Measurements from ENCODE around the gene GOLGA8R. TPM values are rescaled to one million over a fixed set of nuclear protein-coding genes. Genes with fewer than 3 reads are reported as not detected.

The GOLGA8R gene, protein sequence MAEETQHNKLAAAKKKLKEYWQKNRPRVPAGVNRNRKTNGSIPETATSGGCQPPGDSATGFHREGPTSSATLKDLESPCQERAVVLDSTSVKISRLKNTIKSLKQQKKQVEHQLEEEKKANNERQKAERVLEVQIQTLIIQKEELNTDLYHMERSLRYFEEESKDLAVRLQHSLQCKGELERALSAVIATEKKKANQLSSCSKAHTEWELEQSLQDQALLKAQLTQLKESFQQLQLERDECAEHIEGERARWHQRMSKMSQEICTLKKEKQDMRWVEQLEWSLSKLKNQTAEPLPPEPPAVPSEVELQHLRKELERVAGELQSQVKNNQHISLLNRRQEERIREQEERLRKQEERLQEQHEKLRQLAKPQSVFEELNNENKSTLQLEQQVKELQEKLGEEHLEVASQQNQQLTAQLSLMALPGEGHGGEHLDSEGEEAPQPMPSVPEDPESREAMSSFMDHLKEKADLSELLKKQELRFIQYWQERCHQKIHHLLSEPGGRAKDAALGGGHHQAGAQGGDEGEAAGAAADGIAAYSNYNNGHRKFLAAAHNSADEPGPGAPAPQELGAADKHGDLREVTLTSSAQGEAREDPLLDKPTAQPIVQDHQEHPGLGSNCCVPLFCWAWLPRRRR
- 1.2 and 2.3 TPM in 2 replicates for total RNA-seq

DNA sequence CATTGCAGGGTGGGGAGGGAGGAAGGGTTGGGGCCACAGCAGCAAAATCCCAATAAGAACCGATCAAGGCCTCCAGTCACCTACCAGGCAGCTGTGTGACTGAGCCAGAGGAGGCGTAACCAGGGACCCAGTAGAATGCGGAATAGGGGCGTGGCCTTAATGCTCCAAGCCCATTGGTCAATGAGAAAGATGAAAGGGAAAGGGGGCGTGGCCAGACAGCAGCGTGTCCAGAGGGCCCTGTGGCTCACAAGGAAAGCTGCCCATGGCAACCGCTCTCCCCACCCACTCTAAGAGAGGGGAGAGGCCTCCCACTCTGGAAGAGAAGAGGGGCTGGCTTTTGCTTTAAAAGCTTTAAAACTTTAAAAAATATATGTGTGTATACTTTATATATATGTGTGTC, at the start of gene GOLGA8R:
Gene GOLGA8R (minus strand): TSS at position 101 of the 400 bp plus-strand sequence. CDS start 98 bp downstream, at position 3.

DNA sequence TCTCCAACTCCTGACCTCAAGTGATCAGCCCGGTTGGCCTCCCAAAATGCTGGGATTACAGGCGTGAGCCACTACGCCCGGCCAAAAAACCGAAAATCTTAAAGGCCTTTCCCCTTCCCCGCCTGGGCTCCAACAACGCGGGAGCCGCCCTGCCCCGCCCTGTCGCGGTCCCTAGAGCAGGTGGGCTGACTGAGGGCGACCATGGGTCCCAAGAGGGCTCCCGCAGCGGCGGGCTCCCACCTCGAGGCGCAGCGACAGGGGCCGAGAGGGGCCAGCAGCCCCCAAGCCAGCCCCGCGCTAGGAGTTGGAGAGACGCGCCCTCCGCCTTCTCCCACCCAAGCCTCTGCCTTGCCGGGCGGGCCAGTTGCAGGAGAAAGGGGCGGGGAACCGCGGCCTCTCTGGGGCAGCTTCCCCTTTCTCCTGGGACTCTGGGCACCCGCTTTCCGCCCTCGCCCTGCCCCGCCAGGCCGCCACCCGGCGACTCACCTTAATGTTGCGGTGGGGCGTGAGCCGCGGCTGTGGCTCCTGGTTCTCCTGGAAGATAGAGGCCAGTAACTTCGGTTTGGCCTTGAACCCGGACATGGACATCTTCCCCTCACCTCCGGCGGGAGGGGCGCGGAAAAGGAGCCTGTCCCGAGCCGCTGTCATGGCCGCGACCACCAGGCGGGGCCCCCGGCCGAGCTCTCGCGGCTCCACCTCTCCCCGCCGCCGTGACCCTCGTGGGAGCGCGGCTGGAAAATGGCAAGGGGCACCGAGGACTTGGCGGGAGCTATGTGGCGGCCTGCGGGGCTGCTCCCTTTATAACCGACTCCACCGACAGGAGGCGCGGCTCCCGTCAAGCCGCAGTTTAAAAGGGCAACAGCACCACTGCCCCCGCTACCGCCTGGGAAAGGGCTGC, 21.0 kb downstream of the GOLGA8R start, which contains the start of gene CHRFAM7A:
Gene CHRFAM7A (minus strand): TSS at position 775 of the 898 bp plus-strand sequence. CDS start 10,189 bp downstream, outside the sequence.

Other genes with a start within 250 kb of the GOLGA8R start
- gene CHRFAM7A, start 20.7 kb downstream of the GOLGA8R start, total RNA-seq, result 0.54 and 1.4 TPM in 2 replicates
- 0.06 and 0.78 TPM in 2 replicates for gene GOLGA8Q, start 137.8 kb upstream of the GOLGA8R start, total RNA-seq
- 0.15 and 0.81 TPM in 2 replicates for gene GOLGA8H, start 189.8 kb upstream of the GOLGA8R start, total RNA-seq

Data from cardiac ventricle fibroblast (primary cell).